CD4-positive, alpha-beta memory T cell (primary cell): Measurements from ENCODE around the gene XPO5. TPM values are rescaled to one million over a fixed set of nuclear protein-coding genes. Genes with fewer than 3 reads are reported as not detected.

ENCODE experiments used
- CTCF ChIA-PET: fragments of 350-600 bp; sonication (Branson Sonifier 250); formaldehyde crosslinking; loops from one replicate; lab custom pipeline; 2021; ENCODE audit warnings: inconsistent platforms; ENCODE audit not compliant: partially characterized antibody; lab: Charles Lee
- POLR2A ChIA-PET: fragments of 350-600 bp; sonication (Branson Sonifier 250); formaldehyde crosslinking; loops from one replicate; lab custom pipeline; 2021; ENCODE audit not compliant: partially characterized antibody; lab: Charles Lee
- DNase-seq, 5 donors: peaks; one replicate each; pipeline versions ENCODE4 v3.0.0 to v3.0.0-alpha.2; 2020 to 2022; ENCODE audit warnings: mixed read lengths in 1 of 5
- H3K27ac ChIP-seq: one replicate; pipeline ENCODE4 v1.7.0; 2013; ENCODE audit warnings: low read depth, low read length
- H3K27me3 ChIP-seq: 2 replicates; pipeline ENCODE4 v1.7.0; 2013; ENCODE audit warnings: mild to moderate bottlenecking, low read length, moderate library complexity; ENCODE audit not compliant: insufficient read depth
- H3K36me3 ChIP-seq: 2 replicates; pipeline ENCODE4 v1.7.0; 2013; ENCODE audit warnings: mild to moderate bottlenecking, low read length, moderate library complexity; ENCODE audit not compliant: insufficient read depth
- H3K4me1 ChIP-seq: 2 replicates; pipeline ENCODE4 v1.7.0; 2013; ENCODE audit warnings: mild to moderate bottlenecking, low read length, moderate library complexity; ENCODE audit not compliant: insufficient read depth
- H3K4me3 ChIP-seq, 2 donors: one replicate each; pipeline ENCODE4 v1.7.0; 2013; ENCODE audit warnings: low read length in 2 of 2, mild to moderate bottlenecking in 1 of 2
- H3K9me3 ChIP-seq, 2 donors: one replicate each; pipeline ENCODE4 v1.7.0; 2013; ENCODE audit warnings: low read length in 2 of 2, control low read depth in 1 of 2; ENCODE audit not compliant: control insufficient read depth in 1 of 2
- H3K27ac Mint-ChIP-seq, 7 donors: one replicate each; pipeline ENCODE4 v1.8.0; 2020 to 2021; ENCODE audit warnings: mixed read lengths in 7 of 7, mild to moderate bottlenecking in 6 of 7, inconsistent platforms in 3 of 7, moderate library complexity in 3 of 7
- H3K27me3 Mint-ChIP-seq, 2 donors: one replicate each; pipeline ENCODE4 v1.8.0; 2020 to 2021; ENCODE audit warnings: mixed read lengths in 2 of 2
- H3K36me3 Mint-ChIP-seq, 2 donors: one replicate each; pipeline ENCODE4 v1.8.0; 2020 to 2021; ENCODE audit warnings: mixed read lengths in 2 of 2, inconsistent platforms in 1 of 2, mild to moderate bottlenecking in 1 of 2
- H3K4me1 Mint-ChIP-seq, 4 donors: one replicate each; pipeline ENCODE4 v1.8.0; 2020 to 2021; ENCODE audit warnings: mixed read lengths in 4 of 4, mild to moderate bottlenecking in 1 of 4
- H3K4me3 Mint-ChIP-seq, 8 donors: one replicate each; pipeline ENCODE4 v1.8.0; 2020 to 2021; ENCODE audit warnings: mixed read lengths in 8 of 8, mild to moderate bottlenecking in 7 of 8, moderate library complexity in 6 of 8, inconsistent platforms in 3 of 8
- H3K9me3 Mint-ChIP-seq, 8 donors: one replicate each; pipeline ENCODE4 v1.8.0; 2020 to 2021; ENCODE audit warnings: mixed read lengths in 8 of 8, mild to moderate bottlenecking in 5 of 8, inconsistent platforms in 3 of 8, moderate library complexity in 1 of 8
- intact Hi-C: fragments of 100-400 bp; cut with micrococcal nuclease; formaldehyde crosslinking; loops from one replicate; pipeline ENCODE4 v1.15.1; 2023
- polyA plus RNA-seq, 2 donors: library from polyadenylated mRNA; unstranded; fragments of 300-500 nt; fragmentation: Illumina TruSeq; gene quantifications; one replicate each; pipeline ENCODE4 v1.2.3, GENCODE V29; 2021
- total RNA-seq, 2 experiments: library from RNA; stranded (reverse); gene quantifications; one replicate each; pipeline ENCODE4 v1.2.3, GENCODE V29; 2021

Gene XPO5
- total and polyA plus RNA-seq, 4 experiments from 2014 or later: 5.2 to 43.4 (median 26.5) TPM

GRCh38 chr6:43506667-43507471 lies 69.0 kb downstream of the XPO5 start:
- no peaks in the 10 kb centered on the region for H3K9me3 ChIP-seq
- peak overlapping the region in 1 of 8 donors; percentile 70 for H3K4me3 Mint-ChIP-seq
- H3K36me3 ChIP-seq: peaks cover 22% of the 10 kb centered on the region
- peaks cover 11% of the 10 kb centered on the region for H3K27me3 ChIP-seq
- POLR2A ChIA-PET: interaction anchor here (1.0 to 2.9 kb wide), 6 partner anchors 8 to 243 kb away, joined by 4 to 21 read pairs (median 8); partner anchors contain the start of genes DLK2, POLR1C, TJAP1 and YIPF3
- CTCF ChIA-PET: interaction anchor here (0.6 to 8.5 kb wide), 30 partner anchors 9 to 277 kb away, joined by 3 to 108 read pairs (median 5); partner anchors contain the start of genes DLK2, DNPH1, POLR1C and YIPF3
- no peak overlapping the region for H3K4me3 ChIP-seq
- intact Hi-C loops: loop anchor here (1.0 to 5.0 kb wide), 7 partner anchors 52 to 336 kb away; partner anchors contain the start of genes ABCC10, CRIP3, DLK2 and SRF
- peaks cover 31 to 51% of the 10 kb centered on the region in 2 donors for H3K36me3 Mint-ChIP-seq
- DNase-seq: peak; percentile 73 to 79 (median 77)
- no peaks in the 10 kb centered on the region for H3K9me3 Mint-ChIP-seq
- peaks cover 8 to 37% (median 18%) of the 10 kb centered on the region in 4 donors for H3K4me1 Mint-ChIP-seq
- H3K27ac ChIP-seq: peak overlapping the region; percentile 8
- H3K4me1 ChIP-seq: peaks cover 17% of the 10 kb centered on the region
- H3K27me3 Mint-ChIP-seq: peaks cover 9 to 13% of the 10 kb centered on the region in 2 donors
- H3K27ac Mint-ChIP-seq: peak overlapping the region in 6 of 7 donors; percentile 31 to 86 (median 69)

DNA sequence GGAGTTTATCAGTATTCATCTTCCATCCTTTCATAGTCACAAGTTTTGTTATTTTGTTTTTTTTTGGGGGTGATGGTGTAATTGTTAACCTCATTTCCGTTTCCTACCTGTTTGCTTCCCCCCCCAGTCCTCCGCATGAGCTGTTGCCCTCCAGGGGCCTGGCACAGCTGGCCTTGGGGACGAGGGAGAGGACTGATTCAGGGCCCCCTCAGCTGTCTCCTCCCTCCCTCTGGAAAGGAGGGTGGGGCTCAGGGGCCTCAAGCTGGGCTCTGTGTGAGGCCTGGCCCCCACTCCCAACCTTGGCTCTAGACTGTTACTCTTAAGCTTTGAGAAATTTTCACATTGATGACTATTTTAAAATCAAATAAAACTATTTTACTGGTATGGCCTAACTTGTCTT lies 69.7 kb downstream of the XPO5 start:
- Histone ChIP-seq H3K4me3 (no peak overlapping the region), H3K36me3 (peaks cover 20% of the 10 kb centered on the region), H3K4me1 (peaks cover 17% of the 10 kb centered on the region), H3K9me3 (no peaks in the 10 kb centered on the region), H3K27ac (peak overlapping the region; percentile 8), H3K27me3 (peaks cover 11% of the 10 kb centered on the region)
- peak overlapping the region in 6 of 7 donors; percentile 31 to 86 (median 69) for H3K27ac Mint-ChIP-seq
- H3K9me3 Mint-ChIP-seq: no peaks in the 10 kb centered on the region
- no peak for DNase-seq
- no peak overlapping the region for H3K4me3 Mint-ChIP-seq
- H3K4me1 Mint-ChIP-seq: peaks cover 6 to 30% (median 14%) of the 10 kb centered on the region in 4 donors
- CTCF ChIA-PET: interaction anchor here (0.6 to 8.5 kb wide), 30 partner anchors 13 to 566 kb away, joined by 3 to 108 read pairs (median 5); partner anchors contain the start of genes DLK2, DNPH1, POLR1C and YIPF3
- H3K27me3 Mint-ChIP-seq: peaks cover 9 to 13% of the 10 kb centered on the region in 2 donors
- H3K36me3 Mint-ChIP-seq: peaks cover 32 to 51% of the 10 kb centered on the region in 2 donors
- intact Hi-C loops: loop anchor here (1.0 to 5.0 kb wide), 7 partner anchors 51 to 335 kb away; partner anchors contain the start of genes ABCC10, CRIP3, DLK2 and SRF
- POLR2A ChIA-PET: interaction anchor here (1.9 to 2.9 kb wide), 4 partner anchors 10 to 242 kb away, joined by 6 to 21 read pairs (median 14); partner anchors contain the start of genes DLK2, POLR1C and YIPF3

DNA sequence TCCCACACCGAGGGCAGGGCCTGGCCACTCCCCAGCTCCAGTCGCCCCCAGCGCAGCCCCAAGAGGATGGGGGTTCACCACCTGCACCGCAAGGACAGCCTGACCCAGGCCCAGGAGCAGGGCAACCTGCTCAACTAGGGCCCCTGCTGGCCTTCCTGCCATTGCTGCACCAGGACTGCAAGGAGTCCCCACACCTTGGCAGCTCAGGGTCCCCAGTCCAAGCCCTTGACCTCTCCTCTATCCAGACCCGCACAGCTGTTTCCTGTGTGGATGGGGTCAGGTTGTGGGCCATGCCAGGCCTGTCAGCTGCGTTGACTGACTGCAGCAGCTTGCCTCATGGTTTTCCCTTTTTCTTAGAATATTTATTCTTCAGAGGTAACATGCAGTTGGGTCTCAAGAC lies 70.1 kb downstream of the XPO5 start:
- H3K36me3 ChIP-seq: peaks cover 21% of the 10 kb centered on the region
- no peak for DNase-seq
- CTCF ChIA-PET: interaction anchor here (0.6 to 8.5 kb wide), 27 partner anchors 13 to 565 kb away, joined by 3 to 108 read pairs (median 5); partner anchors contain the start of genes ABCC10, DLK2, POLR1C and YIPF3
- no peaks in the 10 kb centered on the region for H3K9me3 ChIP-seq
- peaks cover 15% of the 10 kb centered on the region for H3K4me1 ChIP-seq
- Mint-ChIP-seq H3K4me1 (peaks cover 6 to 26% (median 13%) of the 10 kb centered on the region in 4 donors), H3K36me3 (peaks cover 31 to 50% of the 10 kb centered on the region in 2 donors), H3K4me3 (no peak overlapping the region), H3K9me3 (no peaks in the 10 kb centered on the region), H3K27ac (peak overlapping the region in 2 of 7 donors; percentile 36 to 75), H3K27me3 (peaks cover 9 to 13% of the 10 kb centered on the region in 2 donors)
- no peak overlapping the region for H3K4me3 ChIP-seq
- POLR2A ChIA-PET: interaction anchor here (1.9 to 2.9 kb wide), 4 partner anchors 10 to 242 kb away, joined by 6 to 21 read pairs (median 14); partner anchors contain the start of genes DLK2, POLR1C and YIPF3
- intact Hi-C loops: loop anchor here (1.0 to 5.0 kb wide), 7 partner anchors 50 to 335 kb away; partner anchors contain the start of genes ABCC10, CRIP3, DLK2 and SRF
- H3K27me3 ChIP-seq: peaks cover 11% of the 10 kb centered on the region
- no peak overlapping the region for H3K27ac ChIP-seq

DNA sequence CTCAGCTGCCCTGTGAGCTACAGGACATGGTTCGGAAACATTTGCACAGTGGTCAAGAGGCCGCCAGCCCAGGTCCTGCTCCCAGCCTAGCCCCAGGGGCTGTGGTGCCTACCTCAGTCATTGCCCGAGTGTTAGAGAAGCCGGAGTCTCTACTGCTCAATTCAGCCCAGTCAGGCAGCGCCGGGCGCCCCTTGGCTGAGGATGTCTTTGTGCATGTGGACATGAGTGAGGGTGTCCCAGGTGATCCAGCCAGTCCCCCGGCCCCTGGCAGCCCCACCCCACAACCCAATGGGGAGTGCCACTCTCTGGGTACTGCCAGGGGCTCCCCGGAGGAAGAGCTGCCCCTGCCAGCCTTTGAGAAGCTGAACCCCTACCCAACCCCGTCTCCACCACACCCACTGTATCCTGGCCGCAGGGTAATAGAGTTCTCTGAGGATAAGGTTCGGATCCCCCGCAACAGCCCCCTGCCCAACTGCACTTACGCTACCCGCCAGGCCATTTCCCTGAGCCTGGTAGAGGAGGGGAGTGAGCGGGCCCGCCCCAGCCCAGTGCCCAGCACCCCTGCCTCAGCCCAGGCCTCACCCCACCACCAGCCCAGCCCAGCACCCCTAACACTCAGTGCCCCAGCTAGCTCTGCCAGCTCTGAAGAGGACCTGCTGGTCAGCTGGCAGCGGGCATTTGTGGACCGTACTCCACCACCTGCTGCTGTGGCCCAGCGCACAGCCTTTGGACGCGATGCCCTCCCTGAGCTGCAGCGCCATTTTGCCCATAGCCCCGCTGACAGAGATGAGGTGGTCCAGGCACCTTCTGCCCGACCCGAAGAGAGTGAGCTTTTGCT lies 70.9 kb downstream of the XPO5 start:
- no peak overlapping the region for H3K27ac Mint-ChIP-seq
- Histone ChIP-seq H3K27ac (no peak overlapping the region), H3K9me3 (no peaks in the 10 kb centered on the region), H3K36me3 (peaks cover 26% of the 10 kb centered on the region), H3K4me1 (peaks cover 12% of the 10 kb centered on the region), H3K27me3 (peaks cover 11% of the 10 kb centered on the region), H3K4me3 (no peak overlapping the region)
- H3K36me3 Mint-ChIP-seq: peaks cover 38 to 58% of the 10 kb centered on the region in 2 donors
- H3K4me1 Mint-ChIP-seq: peaks cover 6 to 21% (median 11%) of the 10 kb centered on the region in 4 donors
- peaks cover 9 to 13% of the 10 kb centered on the region in 2 donors for H3K27me3 Mint-ChIP-seq
- H3K4me3 Mint-ChIP-seq: no peak overlapping the region
- ChIA-PET CTCF (interaction anchor here (0.8 to 8.5 kb wide), 16 partner anchors 12 to 565 kb away, joined by 3 to 108 read pairs (median 4); partner anchors contain the start of genes ABCC10, CRIP3, DLK2 and POLR1C), POLR2A (interaction anchor here (1.9 to 2.9 kb wide), 4 partner anchors 10 to 241 kb away, joined by 6 to 21 read pairs (median 14); partner anchors contain the start of genes DLK2, POLR1C and YIPF3)
- intact Hi-C loops: loop anchor here (5.0 kb wide), 1 partner anchor 138 kb away; the partner anchor contains the start of gene ZNF318
- DNase-seq: no peak
- no peaks in the 10 kb centered on the region for H3K9me3 Mint-ChIP-seq

GRCh38 chr6:43503443-43503842 lies 72.4 kb downstream of the XPO5 start:
- Histone ChIP-seq H3K27me3 (no peaks in the 10 kb centered on the region), H3K36me3 (peaks cover 41% of the 10 kb centered on the region), H3K9me3 (no peaks in the 10 kb centered on the region), H3K4me1 (peaks cover 4% of the 10 kb centered on the region), H3K4me3 (no peak overlapping the region), H3K27ac (no peak overlapping the region)
- Mint-ChIP-seq H3K27ac (peak overlapping the region in 6 of 7 donors; percentile 15 to 80 (median 56)), H3K27me3 (peaks cover 2 to 5% of the 10 kb centered on the region in 2 donors), H3K9me3 (no peaks in the 10 kb centered on the region), H3K4me1 (peaks cover 2 to 10% (median 3%) of the 10 kb centered on the region in 4 donors), H3K4me3 (no peak overlapping the region), H3K36me3 (peaks cover 42 to 66% of the 10 kb centered on the region in 2 donors)
- intact Hi-C loops: no loop called here
- DNase-seq: no peak
- POLR2A ChIA-PET: no interaction called here
- CTCF ChIA-PET: interaction anchor here (0.8 to 8.5 kb wide), 5 partner anchors 10 to 236 kb away, joined by 3 to 108 read pairs (median 3); no protein-coding TSS in a partner anchor

- Histone ChIP-seq H3K4me1 (peaks cover 4% of the 10 kb centered on the region), H3K27me3 (no peaks in the 10 kb centered on the region), H3K9me3 (no peaks in the 10 kb centered on the region), H3K4me3 (no peak overlapping the region), H3K27ac (no peak overlapping the region), H3K36me3 (peaks cover 45% of the 10 kb centered on the region)
- peaks cover 0 to under 1% of the 10 kb centered on the region in 2 donors for H3K27me3 Mint-ChIP-seq
- intact Hi-C loops: no loop called here
- H3K4me1 Mint-ChIP-seq: peaks cover 2 to 8% (median 3%) of the 10 kb centered on the region in 4 donors
- H3K36me3 Mint-ChIP-seq: peaks cover 42 to 70% of the 10 kb centered on the region in 2 donors
- no peaks in the 10 kb centered on the region for H3K9me3 Mint-ChIP-seq
- no peak overlapping the region for H3K4me3 Mint-ChIP-seq
- ChIA-PET POLR2A (no interaction called here), CTCF (interaction anchor here (1.2 to 8.5 kb wide), 4 partner anchors 10 to 68 kb away, joined by 3 to 108 read pairs (median 6); no protein-coding TSS in a partner anchor)
- peak overlapping the region in 2 of 7 donors; percentile 27 to 29 for H3K27ac Mint-ChIP-seq
- DNase-seq: no peak
These were observed 73.2 kb downstream of the XPO5 start for GRCh38 chr6:43502666-43503065.
